ENCODE data around the gene SMIM24. TPM values are rescaled to one million over a fixed set of nuclear protein-coding genes. Genes with fewer than 3 reads are reported as not detected.
"Not testable (repeated sequence)": the region's sequence is repeated elsewhere in the genome, so short reads cannot be mapped to it uniquely, and the experiment has no call there.

Gene SMIM24
- total RNA-seq, 8 experiments from 2014 or later, result 0.11 to 1.3 (median 0.52) TPM; not detected in 4

GRCh38 chr19:3441986-3442329 lies 38.4 kb downstream of the SMIM24 start:
- ATAC-seq (replicated peaks in 6 of 8), result no peak
- in situ Hi-C loops (cut with MboI; ENCODE audit: low pct_unique_long_range_greater_than_20kb in 2 of 9, low sequenced_read_pairs in 9 of 9, unreplicated experiment in 9 of 9), result no loop called here
- WGBS, 10 experiments, result 52 to 100% (median 84%) methylated on average over 1 to 9 of the region's 14 CpGs; no CpG with 5 or more reads in 4 of the 10 experiments

GRCh38 chr19:3441089-3441985 lies 39.0 kb downstream of the SMIM24 start:
- 88 to 100% (median 93%) methylated on average over 3 to 9 of the region's 25 CpGs; no CpG with 5 or more reads in 5 of the 10 experiments for WGBS, 10 experiments
- ATAC-seq (replicated peaks in 6 of 8), result no peak
- no peak overlapping the region for H3K4me3 ChIP-seq
- peaks cover 20 to 25% of the 10 kb centered on the region in 2 donors for H3K4me1 ChIP-seq (replicated peaks in 1 of 2)
- in situ Hi-C loops (cut with MboI; ENCODE audit: low pct_unique_long_range_greater_than_20kb in 2 of 9, low sequenced_read_pairs in 9 of 9, unreplicated experiment in 9 of 9), result no loop called here
- H3K27ac ChIP-seq, result no peak overlapping the region

More at GRCh38 chr19:3441986-3442329, 38.4 kb downstream of the SMIM24 start:
- Histone ChIP-seq H3K4me1 (replicated peaks in 1 of 2) (peaks cover 20 to 25% of the 10 kb centered on the region in 2 donors), H3K4me3 (no peak overlapping the region), H3K27ac (no peak overlapping the region)

- ATAC-seq (replicated peaks in 6 of 8), result peak in 2 of 8 experiments; percentile 4 to 5
- WGBS, 10 experiments, result 22 to 87% (median 53%) methylated on average over 2 to 7 of the region's 13 CpGs; no CpG with 5 or more reads in 3 of the 10 experiments
- H3K4me3 ChIP-seq, result no peak overlapping the region
Observed at GRCh38 chr19:3440082-3440481, 40.2 kb downstream of the SMIM24 start.

GRCh38 chr19:3434630-3435553 lies 45.4 kb downstream of the SMIM24 start:
- ATAC-seq (replicated peaks in 6 of 8), result peak; percentile 95 to 99 (median 96)
- in situ Hi-C loops (cut with MboI; ENCODE audit: low pct_unique_long_range_greater_than_20kb in 2 of 9, low sequenced_read_pairs in 9 of 9, unreplicated experiment in 9 of 9), result no loop called here
- Histone ChIP-seq H3K27ac (peak overlapping the region; percentile 97 to 99), H3K4me1 (replicated peaks in 1 of 2) (peaks cover 2 to 5% of the 10 kb centered on the region in 2 donors), H3K4me3 (peak overlapping the region; percentile 57 to 85 (median 67))
- WGBS, 10 experiments, result 0 to 2% (median 0%) methylated on average over 2 to 11 of the region's 67 CpGs; no CpG with 5 or more reads in 6 of the 10 experiments

More at GRCh38 chr19:3440082-3440481, 40.2 kb downstream of the SMIM24 start:
- H3K27ac ChIP-seq, result no peak overlapping the region
- in situ Hi-C loops (cut with MboI; ENCODE audit: low pct_unique_long_range_greater_than_20kb in 2 of 9, low sequenced_read_pairs in 9 of 9, unreplicated experiment in 9 of 9), result no loop called here
- peaks cover 16 to 21% of the 10 kb centered on the region in 2 donors for H3K4me1 ChIP-seq (replicated peaks in 1 of 2)

GRCh38 chr19:3433805-3434540 lies 46.4 kb downstream of the SMIM24 start:
- ATAC-seq (replicated peaks in 6 of 8), result no peak
- 80 to 100% (median 90%) methylated on average over 1 to 5 of the region's 11 CpGs; no CpG with 5 or more reads in 2 of the 10 experiments for WGBS, 10 experiments
- Histone ChIP-seq H3K4me1 (replicated peaks in 1 of 2) (peaks cover 2 to 5% of the 10 kb centered on the region in 2 donors), H3K4me3 (no peak overlapping the region), H3K27ac (no peak overlapping the region)
- in situ Hi-C loops (cut with MboI; ENCODE audit: low pct_unique_long_range_greater_than_20kb in 2 of 9, low sequenced_read_pairs in 9 of 9, unreplicated experiment in 9 of 9), result no loop called here

GRCh38 chr19:3433313-3433712 lies 47.0 kb downstream of the SMIM24 start:
- in situ Hi-C loops (cut with MboI; ENCODE audit: low pct_unique_long_range_greater_than_20kb in 2 of 9, low sequenced_read_pairs in 9 of 9, unreplicated experiment in 9 of 9), result no loop called here
- Histone ChIP-seq H3K4me3 (no peak overlapping the region), H3K27ac (no peak overlapping the region), H3K4me1 (replicated peaks in 1 of 2) (peaks cover 2 to 9% of the 10 kb centered on the region in 2 donors)
- WGBS, 10 experiments, result 50 to 100% (median 80%) methylated on average over 1 to 5 of the region's 12 CpGs; no CpG with 5 or more reads in 4 of the 10 experiments
- ATAC-seq (replicated peaks in 6 of 8), result no peak

- no peak overlapping the region for H3K4me3 ChIP-seq
- in situ Hi-C loops (cut with MboI; ENCODE audit: low pct_unique_long_range_greater_than_20kb in 2 of 9, low sequenced_read_pairs in 9 of 9, unreplicated experiment in 9 of 9), result no loop called here
- 55 to 88% (median 83%) methylated on average over 1 to 12 of the region's 18 CpGs; no CpG with 5 or more reads in 3 of the 10 experiments for WGBS, 10 experiments
- H3K27ac ChIP-seq, result no peak overlapping the region
- ATAC-seq (replicated peaks in 6 of 8), result no peak
- H3K4me1 ChIP-seq (replicated peaks in 1 of 2), result peaks cover 2 to 9% of the 10 kb centered on the region in 2 donors
Observed at GRCh38 chr19:3431760-3432397, 48.4 kb downstream of the SMIM24 start.

- 71 to 92% (median 76%) methylated on average over 2 to 3 of the region's 5 CpGs; no CpG with 5 or more reads in 7 of the 10 experiments for WGBS, 10 experiments
- H3K4me3 ChIP-seq; H3K4me1 ChIP-seq (replicated peaks in 1 of 2); H3K27ac ChIP-seq; ATAC-seq (replicated peaks in 6 of 8); in situ Hi-C loops (cut with MboI; ENCODE audit: low pct_unique_long_range_greater_than_20kb in 2 of 9, low sequenced_read_pairs in 9 of 9, unreplicated experiment in 9 of 9): not testable (repeated sequence)
Observed at GRCh38 chr19:3430366-3430680, 50.0 kb downstream of the SMIM24 start.

- no peak for ATAC-seq (replicated peaks in 6 of 8)
- peaks cover 0 to 4% of the 10 kb centered on the region in 2 donors for H3K4me1 ChIP-seq (replicated peaks in 1 of 2)
- in situ Hi-C loops (cut with MboI; ENCODE audit: low pct_unique_long_range_greater_than_20kb in 2 of 9, low sequenced_read_pairs in 9 of 9, unreplicated experiment in 9 of 9), result no loop called here
- no peak overlapping the region for H3K4me3 ChIP-seq
- 83 to 100% (median 88%) methylated on average over 1 to 5 of the region's 9 CpGs; no CpG with 5 or more reads in 6 of the 10 experiments for WGBS, 10 experiments
- H3K27ac ChIP-seq, result no peak overlapping the region
Observed at GRCh38 chr19:3426433-3426832, 53.9 kb downstream of the SMIM24 start.

Other genes starting within 250 kb of the SMIM24 start
- 10 to 100 TPM in 4 of 8 experiments, 1 to 10 TPM in 2, under 1 TPM in 2; 0.82 to 77.5 (median 6.3) TPM for gene NFIC, start 113.9 kb downstream of the SMIM24 start, total RNA-seq
- gene SMIM44, start 2.9 kb upstream of the SMIM24 start, total RNA-seq, result not detected
- gene DOHH, start 20.1 kb upstream of the SMIM24 start, total RNA-seq, result 10 to 100 TPM in 2 of 8 experiments, 1 to 10 TPM in 6; 4.6 to 11.4 (median 8.2) TPM
- gene FZR1, start 25.8 kb upstream of the SMIM24 start, total RNA-seq, result 10 to 100 TPM; 15.8 to 33.6 (median 23.0) TPM
- gene TEKTIP1, start 58.6 kb upstream of the SMIM24 start, total RNA-seq, result 1 to 10 TPM in 4 of 8 experiments, under 1 TPM in 4; 0.50 to 4.3 (median 0.99) TPM
- gene MFSD12, start 77.1 kb upstream of the SMIM24 start, total RNA-seq, result 10 to 100 TPM; 21.9 to 87.4 (median 44.0) TPM
- gene HMG20B, start 92.4 kb upstream of the SMIM24 start, total RNA-seq, result 100 to 1,000 TPM in 1 of 8 experiments, 10 to 100 TPM in 7; 17.0 to 122 (median 35.3) TPM
- gene GIPC3, start 105.0 kb upstream of the SMIM24 start, total RNA-seq, result under 1 TPM in 7 of 8 experiments, not detected in 1; 0.05 to 0.84 (median 0.14) TPM
- gene TBXA2R, start 126.3 kb upstream of the SMIM24 start, total RNA-seq, result under 1 TPM in 7 of 8 experiments, not detected in 1; 0.07 to 0.62 (median 0.36) TPM
- gene CACTIN, start 146.3 kb upstream of the SMIM24 start, total RNA-seq, result 10 to 100 TPM; 11.7 to 23.0 (median 15.7) TPM
- gene PIP5K1C, start 219.9 kb upstream of the SMIM24 start, total RNA-seq, result 10 to 100 TPM in 6 of 8 experiments, 1 to 10 TPM in 2; 6.7 to 21.4 (median 13.7) TPM
- 1 to 10 TPM in 2 of 8 experiments, under 1 TPM in 3, not detected in 3; 0.41 to 7.4 (median 0.96) TPM for gene TJP3, start 227.9 kb upstream of the SMIM24 start, total RNA-seq